ENCODE data around the gene SLC9A9.

The SLC9A9 gene

DNA sequence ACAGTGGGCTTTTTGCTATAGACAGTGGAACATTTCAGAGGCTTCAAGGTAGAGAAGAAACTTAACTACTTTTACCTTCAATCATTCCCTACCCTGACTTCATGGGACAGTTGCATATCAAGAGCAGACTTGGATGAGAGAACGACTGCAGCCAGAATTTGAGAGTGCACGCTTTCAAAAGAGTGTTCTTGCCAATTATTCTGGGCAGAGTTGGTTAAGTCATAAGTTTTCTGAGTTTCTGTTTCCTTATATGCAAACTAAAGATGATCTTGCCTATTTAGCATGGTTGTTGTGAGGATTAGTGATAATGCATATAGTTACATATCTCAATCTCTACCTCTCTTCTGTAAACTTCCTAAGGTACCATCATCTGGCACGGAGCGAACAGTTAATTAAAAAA is 7.6 kb downstream of the SLC9A9 start:
- no peak for DNase-seq

DNA sequence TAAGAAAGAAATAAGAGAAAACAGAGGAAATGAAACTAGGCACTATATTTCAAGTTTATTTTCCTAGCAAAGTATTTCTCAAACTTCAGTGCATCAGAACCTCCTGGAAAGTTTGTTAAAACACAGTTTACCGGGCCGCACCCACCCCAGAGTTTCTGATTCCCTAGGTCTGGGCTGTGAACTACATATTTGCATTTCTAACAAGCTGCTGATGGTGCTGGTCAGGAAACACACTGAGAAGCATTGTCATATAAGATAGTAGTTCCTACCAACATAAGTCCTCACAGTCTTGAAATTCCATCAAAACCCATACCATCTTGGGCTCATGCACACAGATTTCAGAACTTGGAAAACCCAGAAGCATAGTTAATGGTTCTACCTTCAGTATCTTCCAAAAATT is 8.3 kb downstream of the SLC9A9 start:
- DNase-seq: no peak

GRCh38 chr3:143837076-143837475 is 11.2 kb downstream of the SLC9A9 start:
- DNase-seq: no peak

- no peak for DNase-seq
Measured at GRCh38 chr3:143835312-143835711, 13.0 kb downstream of the SLC9A9 start.

- DNase-seq: no peak
Measured at GRCh38 chr3:143832433-143832832, 15.8 kb downstream of the SLC9A9 start.

DNA sequence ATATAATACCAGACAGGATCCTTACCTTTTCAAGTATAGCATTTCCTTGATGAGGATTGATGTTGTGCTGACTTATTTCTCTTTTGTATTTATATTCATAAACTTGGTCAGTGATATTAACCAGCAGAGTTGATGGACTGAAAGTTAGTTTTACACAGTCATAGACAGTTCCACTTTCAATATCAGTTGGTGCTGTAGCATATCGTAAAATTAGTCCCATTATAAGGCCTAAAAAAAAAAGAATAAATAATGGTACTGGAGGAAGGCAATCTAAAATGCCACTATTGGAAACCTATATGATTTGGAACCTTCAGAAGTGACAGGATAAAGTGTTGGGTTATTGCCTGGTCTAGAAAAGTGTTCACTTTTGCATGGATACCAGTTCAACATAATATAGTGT is 16.3 kb downstream of the SLC9A9 start:
- no peak for DNase-seq

DNA sequence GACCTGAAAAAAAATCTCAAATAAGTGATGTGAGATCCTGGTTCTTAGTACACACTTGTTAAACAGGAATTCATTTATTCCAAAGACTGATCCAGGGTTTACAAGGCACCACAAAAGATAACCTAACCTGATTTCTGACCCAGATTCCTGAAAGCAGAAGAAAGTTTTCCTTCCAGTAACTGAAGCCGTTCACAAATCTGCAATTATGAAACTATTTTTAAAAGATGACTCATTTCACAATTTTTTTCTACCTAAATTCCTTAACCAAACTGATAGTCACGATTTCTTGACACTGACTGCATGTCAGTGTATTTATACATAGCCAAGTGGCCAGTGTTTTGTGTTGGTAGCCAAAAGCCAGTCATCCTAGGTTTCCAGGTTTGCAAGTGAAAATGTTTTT is 17.1 kb downstream of the SLC9A9 start:
- DNase-seq: no peak

DNA sequence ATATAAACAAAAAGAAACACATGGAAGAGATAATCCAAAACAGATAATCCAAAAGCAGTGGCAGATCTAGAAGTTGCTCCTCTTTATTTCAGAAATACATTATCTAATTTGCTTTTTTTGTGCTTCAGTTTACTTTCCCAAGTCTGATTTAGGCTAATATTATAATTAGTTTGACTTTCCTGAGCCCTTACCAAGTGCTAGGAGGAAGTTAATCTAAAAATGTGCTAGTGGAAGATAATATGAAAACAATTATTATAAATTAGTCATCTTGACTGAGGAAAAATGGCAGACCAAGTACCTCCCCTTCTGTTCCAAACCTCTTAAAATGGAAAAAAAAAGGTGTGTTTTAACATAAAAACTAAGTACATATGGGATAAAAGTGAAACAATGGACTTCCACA is 17.5 kb downstream of the SLC9A9 start:
- no peak for DNase-seq

DNA sequence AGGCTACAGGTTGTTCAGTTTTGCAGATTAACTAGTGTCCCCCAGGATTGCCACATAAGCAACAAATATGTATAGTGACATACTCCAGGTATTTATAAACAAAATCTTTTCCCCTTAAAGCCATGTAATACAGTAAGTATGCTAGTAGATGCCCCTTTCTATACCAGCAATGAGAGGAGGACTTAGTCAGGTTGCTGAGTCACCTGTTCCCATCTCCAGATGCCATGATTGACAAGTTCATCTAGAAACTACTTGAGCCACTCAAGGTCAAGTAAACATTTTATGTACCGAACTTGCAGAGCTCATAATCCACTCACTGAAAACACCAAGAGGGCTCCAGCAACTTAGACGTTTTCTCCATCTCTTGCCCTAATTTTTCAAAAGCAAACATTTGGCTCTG is 18.2 kb downstream of the SLC9A9 start:
- no peak for DNase-seq

DNA sequence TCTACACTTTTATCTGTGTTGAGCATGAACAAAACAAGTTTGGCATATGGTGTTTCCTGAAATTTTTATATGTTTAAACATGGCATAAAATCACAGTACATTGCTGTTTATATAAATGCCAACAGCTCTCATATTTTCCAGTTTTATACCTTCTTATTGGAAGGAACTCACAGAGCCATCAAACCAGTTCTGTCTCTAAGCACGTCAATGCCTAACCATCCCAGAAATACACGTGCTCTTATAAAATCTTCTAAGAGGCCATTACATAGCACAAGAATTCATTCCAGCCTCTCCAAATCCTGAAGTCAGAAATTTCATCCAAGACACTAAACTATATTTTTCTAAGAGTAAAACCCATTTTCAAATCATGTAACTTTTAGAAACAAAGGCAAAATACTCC is 20.8 kb downstream of the SLC9A9 start:
- DNase-seq: no peak

DNA sequence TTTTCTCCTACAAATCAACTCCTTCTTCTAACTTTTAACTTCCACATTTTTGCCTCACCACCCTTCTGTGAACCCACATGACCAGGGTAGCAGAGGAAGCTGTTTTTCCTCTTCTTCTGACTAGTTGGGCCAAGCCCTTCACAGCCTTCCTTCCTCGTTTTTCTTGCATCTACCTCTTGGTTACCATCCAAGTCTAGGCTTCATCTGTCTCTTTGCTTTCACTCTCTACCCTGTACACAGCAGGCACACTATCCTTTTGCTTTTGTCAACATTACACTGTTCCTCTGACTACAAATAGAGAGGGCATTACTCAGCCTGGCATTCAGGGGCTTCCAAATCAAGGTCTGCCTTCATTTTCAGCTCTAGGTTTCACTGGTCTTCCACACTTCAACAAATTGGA is 22.0 kb downstream of the SLC9A9 start:
- no peak for DNase-seq

DNA sequence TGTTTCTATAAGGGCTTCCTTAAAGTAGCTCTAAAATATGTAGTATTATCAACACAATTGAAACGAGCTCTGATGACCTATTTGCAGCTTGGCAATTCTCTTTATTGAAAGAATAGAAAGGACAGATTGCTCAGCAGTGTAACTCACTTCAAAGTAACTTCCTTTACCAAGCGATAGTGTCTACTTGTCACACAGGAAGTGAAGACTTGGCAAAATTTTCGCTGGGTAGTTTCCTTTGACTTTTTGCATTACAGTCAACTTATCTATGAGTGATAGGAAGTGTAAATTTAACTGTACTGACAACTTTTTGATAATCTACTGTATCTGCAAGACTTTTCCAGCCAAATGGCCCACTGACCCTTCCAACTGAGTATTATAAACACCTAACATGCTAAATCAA is 22.8 kb downstream of the SLC9A9 start:
- no peak for DNase-seq

GRCh38 chr3:143824735-143825385 is 23.4 kb downstream of the SLC9A9 start:
- no peak for DNase-seq

GRCh38 chr3:143822798-143823197 is 25.5 kb downstream of the SLC9A9 start:
- no peak for DNase-seq

DNA sequence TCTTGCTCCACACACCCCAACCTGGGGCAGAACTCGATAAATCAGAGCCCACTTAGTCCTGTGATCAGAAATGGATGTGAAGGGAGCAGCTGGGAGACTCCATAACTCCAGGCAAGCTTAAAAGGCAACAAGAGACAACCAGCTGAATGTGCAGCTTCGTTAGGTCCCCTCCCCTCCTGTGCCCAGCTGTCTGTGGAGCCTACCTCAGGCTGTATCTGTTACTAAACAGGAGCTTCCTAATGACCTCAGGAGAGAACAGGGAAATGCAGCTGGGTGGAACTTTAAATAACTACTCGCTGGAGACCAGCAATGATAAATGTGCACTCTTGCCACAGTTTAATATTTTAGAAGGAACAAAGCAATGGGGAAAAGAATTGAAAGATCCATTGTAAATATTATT is 25.9 kb downstream of the SLC9A9 start:
- no peak for DNase-seq

GRCh38 chr3:143821862-143822261 is 26.4 kb downstream of the SLC9A9 start:
- no peak for DNase-seq

GRCh38 chr3:143820466-143821221 is 27.6 kb downstream of the SLC9A9 start:
- no peak for DNase-seq

DNA sequence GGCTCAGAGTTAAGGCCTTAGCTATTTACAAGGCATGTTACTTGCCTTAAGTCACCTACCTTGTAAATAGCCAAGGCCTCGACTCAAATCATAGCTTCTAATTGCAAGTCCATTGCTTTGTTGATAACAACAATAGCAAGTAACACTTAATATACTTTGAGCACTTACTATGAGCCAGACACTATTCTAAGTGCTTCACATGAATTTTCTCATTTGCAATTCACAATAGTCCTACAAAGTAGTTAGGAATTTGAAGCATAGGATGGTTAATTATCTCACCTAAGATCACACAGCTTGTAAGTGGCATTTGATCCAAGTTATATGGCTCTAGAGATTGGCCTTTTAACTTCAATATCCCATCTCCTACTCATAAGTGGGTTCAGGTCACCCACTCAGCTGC is 28.4 kb downstream of the SLC9A9 start:
- no peak for DNase-seq

DNA sequence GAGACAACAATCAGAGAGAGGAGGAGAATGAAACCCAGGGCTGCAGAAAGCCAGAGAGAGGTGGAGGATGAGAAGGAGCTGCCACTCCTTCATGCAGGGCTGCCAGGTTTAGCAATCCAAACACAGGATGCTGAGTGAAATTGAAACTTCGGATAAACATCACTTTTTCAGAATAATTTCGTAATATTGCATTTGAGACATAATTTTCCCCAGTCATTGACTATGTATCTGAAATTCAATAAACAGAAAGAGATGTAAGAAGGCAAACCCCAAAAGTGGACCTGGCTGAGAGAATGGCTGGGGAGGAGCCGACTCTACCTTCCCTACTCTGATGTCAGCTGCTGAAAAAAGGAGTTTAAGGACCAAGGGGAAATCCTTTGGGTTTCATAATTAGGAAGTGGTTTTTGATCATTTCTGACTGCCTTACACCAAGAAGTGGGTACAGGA is 33.8 kb downstream of the SLC9A9 start:
- DNase-seq: no peak

DNA sequence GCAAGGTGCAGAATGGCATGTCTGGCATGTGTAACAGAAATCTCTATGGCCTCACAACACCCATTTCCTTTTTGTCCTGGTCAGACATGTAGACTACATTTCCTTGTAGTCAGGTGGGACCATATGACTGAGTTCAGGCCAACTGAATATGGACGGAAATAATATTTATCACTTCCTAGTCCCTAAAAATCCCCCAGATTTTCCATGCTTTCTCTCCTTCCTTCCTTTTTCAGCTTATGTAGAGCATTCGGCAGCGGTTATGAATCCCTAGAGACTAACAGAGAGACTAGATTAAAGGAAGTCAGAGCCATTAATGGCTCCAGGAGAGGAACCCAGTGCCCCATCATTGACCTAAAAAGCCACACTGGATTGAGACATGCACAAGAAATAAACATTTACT is 35.8 kb downstream of the SLC9A9 start:
- no peak for DNase-seq

GRCh38 chr3:143811602-143812001 is 36.7 kb downstream of the SLC9A9 start:
- no peak for DNase-seq

DNA sequence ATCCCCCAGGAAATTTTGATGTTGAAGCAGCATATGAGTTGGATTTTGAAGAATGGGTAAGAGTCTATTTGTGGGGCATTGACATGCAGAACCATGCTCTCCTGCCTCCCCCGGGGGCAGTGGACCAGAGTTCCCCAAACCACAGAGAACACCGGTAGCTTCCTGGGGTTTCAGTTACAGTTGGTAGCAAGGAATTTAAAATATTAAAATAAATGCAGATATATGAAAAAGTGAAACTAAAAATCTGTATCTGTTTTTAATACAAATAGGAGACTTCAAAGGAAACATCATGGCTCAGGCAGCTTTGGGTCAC is 37.4 kb downstream of the SLC9A9 start:
- no peak for DNase-seq

DNA sequence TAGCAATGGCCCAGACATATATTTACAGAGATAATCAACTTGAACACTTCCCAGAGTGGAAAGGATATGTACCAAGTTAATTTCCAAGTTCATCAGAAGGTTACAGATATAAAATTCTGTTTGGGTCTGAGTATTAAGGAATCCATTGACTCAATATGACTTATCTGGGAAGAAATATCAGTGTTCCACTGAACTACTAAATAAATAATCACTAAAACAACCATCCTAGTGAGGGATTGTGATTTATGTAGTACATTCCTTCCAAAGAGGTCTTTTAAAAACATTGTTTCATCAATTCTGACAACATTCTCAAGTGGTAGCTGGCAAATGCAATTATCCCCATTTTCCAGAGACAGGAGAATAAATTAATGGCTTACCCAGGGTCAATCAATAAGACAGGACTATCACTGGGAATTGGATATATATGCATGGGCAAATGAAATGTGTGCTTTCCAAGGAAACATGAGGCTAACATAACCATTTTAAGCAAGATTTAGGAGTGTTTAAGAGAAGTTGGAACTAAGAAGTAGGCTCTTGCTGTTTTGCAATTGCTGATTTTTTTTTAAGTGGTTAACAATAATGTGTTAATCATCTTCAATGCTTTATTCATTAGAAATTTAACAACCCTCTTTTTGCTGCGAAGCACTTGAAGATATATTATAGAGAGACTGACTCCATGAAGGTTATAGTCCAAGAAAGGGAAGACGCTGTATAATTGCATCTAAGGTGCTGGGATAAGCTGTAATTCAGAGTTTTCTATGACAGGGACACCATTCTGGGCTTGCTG is 37.9 kb downstream of the SLC9A9 start:
- DNase-seq: no peak

DNA sequence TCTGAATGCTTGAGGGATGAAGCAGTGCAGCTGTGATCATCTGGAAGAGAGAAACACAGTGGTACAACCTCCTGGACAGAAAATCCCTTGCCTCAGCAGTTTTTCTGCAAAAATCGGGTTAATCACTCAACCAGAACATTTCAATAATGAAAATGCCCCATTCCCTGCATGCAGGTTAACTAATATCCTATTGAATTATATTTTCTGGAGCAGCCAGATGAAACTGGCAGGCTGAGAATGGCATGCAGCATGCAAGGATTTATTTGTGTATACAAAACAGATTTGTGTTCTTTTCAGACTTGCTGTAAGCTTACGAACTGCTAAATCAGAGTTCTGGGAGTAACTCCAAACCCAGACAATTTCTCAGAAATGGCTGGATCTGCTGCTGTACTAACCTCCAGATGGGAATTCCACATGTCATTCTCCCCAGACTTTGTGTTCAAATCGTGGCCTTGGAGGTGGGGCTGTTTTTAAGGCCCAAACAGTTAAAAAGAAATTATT is 39.1 kb downstream of the SLC9A9 start:
- DNase-seq: no peak

Measured in activated T-cell treated with anti-CD3 and anti-CD28 coated beads, Interleukin-2, amount 50 U/mL, for 48 hours (primary cell).